NCI-H2081 treated with DMSO at 0.1 percent for 48 hours (cell line): Measurements from ENCODE around the gene GRID1.
"Not testable (repeated sequence)": the region's sequence is repeated elsewhere in the genome, so short reads cannot be mapped to it uniquely, and the experiment has no call there.

Experiments used
- DNase-seq: peaks from one replicate; lab custom pipeline; 2025; lab: John Stamatoyannopoulos, UW

Gene GRID1

GRCh38 chr10:86251426-86251825 lies 115.2 kb downstream of the GRID1 start:
- no peak for DNase-seq

DNA sequence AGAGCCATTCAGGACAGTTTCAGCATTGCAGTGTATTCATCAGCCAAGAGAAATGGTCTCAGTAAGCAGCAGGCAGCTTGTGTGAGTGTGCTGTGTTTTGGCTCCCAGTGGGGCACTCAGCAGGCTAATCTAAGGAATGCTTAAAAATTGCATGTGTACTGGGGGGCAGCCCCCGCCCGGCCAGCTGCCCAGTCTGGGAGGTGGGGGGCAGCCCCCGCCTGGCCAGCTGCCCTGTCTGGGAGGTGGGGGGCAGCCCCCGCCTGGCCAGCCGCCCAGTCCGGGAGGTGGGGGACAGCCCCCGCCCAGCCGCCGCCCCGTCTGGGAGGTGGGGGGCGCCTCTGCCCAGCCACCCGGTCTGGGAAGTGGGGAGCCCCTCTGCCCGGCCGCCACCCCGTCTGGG lies 116.2 kb downstream of the GRID1 start:
- DNase-seq = no peak

DNA sequence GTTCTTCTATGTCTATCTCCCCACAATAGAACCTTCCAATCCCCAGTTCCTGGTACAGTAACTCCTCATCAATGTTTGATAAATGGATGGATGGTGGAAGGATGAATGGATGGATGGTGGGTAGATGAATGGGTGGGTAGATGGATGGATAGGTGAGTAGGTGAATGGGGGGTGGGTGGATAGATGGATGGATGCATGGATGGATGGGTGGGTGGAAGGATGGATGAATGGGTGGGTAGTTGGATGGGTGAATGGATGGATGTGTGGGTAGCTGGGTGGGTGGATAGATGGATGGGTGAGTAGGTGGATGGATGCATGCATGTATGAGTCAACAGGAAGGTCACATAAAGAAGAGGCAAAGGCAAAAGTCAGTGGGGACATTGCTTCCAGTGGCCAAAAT lies 116.8 kb downstream of the GRID1 start:
- DNase-seq = no peak

- no peak for DNase-seq
Observed at GRCh38 chr10:86248062-86248461, 118.5 kb downstream of the GRID1 start.

GRCh38 chr10:86247588-86247987 lies 119.0 kb downstream of the GRID1 start:
- DNase-seq = no peak

DNA sequence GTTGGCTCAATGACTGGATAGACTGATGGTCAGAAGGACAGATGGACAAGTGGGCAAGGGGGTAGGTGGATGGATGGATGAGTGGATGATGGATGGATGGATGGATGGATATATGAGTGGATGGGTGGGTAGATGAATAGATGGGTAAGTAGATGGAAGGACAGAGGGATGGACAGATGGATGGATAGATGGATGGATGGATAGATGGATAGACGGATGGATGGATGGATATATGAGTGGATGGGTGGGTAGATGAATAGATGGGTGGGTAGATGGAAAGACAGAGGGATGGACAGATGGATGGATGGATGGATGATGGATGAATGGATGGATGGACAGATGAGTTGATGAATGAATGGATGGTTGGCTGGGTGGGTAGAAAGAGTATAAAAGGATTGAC lies 119.5 kb downstream of the GRID1 start:
- no peak for DNase-seq

DNA sequence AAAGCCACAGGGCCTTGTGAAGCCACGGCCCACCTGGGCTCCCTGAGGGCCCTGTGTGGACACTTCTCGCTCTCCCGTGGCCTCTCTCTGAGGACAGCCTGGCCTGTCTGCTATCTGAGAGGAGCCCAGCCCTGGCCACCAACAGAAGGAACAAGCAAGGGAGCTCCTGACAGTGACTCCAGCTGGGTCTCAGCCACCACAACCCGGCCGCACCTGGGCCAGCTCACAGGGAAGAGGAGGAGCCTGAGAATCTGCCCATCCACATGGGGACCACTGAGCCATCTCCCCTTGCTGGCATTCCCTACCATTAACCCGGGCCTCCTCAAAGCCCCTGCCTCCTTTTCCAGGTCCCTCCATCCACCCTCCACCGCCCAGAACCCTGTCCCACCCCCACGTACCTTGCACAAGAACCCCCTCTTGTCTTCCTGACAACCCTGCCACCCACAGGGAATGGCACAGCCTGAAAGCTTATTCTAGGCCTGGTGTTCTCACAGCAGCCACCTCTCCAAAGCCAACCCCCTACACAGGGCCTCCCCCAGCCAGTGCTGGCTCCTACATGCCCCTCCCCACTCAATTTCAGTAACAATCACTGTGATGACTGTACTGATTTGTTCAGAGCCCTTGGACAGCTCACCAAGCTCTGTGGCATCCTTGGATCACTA lies 120.2 kb downstream of the GRID1 start:
- no peak for DNase-seq

- no peak for DNase-seq
Observed at GRCh38 chr10:86245015-86245394, 121.6 kb downstream of the GRID1 start.

DNA sequence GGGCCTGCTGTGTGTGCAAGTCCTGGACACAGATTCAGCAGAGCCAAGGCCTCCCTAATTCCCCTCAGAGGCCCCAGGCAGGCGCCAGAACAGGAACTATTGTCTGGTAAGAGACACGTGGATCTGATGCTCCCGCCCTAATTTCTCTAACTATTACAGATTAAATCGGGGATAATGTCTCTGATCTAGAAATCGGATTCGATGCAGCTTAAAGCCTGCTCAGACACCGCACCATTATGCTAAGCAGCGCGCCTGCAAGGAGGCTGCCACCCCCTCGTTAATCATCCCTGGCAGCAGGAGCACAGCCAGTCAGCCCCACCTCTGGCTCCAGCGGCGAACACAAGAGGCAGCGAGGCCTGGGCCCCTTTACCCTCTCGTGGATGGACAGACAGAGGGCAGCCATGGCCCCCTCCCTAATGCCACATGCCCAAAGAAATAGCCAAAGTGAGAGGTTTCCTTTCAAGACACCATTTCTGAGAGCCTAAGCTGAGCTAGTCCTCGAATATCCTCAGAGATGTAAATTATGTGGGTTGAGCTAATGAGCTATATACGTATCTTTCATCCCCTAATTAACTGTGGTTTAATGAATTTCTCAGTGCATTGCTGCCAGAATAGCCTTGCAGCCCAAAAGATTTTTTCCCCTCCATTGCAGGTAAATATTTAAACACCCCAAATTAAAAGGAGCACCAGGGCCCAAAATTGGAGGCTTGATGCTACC lies 122.1 kb downstream of the GRID1 start:
- no peak for DNase-seq

- no peak for DNase-seq
Observed at GRCh38 chr10:86243651-86244155, 122.9 kb downstream of the GRID1 start.

DNA sequence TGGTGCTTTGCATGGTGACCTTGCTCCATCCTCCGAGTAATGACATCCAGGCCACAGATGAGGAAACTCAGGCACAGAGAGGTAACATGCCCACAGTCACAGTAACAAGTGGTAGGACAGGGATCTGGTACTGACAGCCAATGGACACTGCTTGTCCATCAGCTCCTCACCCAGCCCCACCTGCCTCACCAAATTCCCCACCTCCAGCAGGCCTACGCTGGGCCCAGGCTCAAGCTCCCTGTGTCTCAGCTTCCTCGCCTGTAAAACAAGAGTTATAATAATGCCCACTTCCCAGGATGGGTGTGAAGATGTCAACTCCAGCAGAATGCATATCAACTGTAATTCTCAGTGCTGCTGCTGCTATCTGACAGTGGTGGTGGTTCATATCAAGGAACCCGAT lies 123.8 kb downstream of the GRID1 start:
- no peak for DNase-seq

DNA sequence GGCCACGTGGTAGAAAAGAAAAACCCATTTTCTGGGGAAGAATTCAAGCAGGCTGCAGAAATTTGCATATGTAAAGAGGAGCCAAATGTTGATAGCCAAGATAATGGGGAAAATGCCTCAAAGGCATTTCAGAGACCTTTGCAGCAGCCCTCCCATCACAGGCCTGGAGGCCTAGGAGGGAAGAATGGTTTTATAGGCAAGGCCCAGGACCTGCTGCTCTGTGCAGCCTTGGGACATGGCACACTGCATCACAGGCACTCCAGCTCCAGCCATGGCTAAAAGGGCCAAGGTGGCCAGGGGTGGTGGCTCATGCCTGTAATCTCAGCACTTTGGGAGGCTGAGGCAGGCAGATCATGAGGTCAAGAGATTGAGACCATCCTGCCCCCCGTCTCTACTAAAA lies 128.5 kb downstream of the GRID1 start:
- DNase-seq = not testable (repeated sequence)

- no peak for DNase-seq
Observed at GRCh38 chr10:86234541-86235270, 131.9 kb downstream of the GRID1 start.

- DNase-seq = no peak
Observed at GRCh38 chr10:86234107-86234506, 132.5 kb downstream of the GRID1 start.

DNA sequence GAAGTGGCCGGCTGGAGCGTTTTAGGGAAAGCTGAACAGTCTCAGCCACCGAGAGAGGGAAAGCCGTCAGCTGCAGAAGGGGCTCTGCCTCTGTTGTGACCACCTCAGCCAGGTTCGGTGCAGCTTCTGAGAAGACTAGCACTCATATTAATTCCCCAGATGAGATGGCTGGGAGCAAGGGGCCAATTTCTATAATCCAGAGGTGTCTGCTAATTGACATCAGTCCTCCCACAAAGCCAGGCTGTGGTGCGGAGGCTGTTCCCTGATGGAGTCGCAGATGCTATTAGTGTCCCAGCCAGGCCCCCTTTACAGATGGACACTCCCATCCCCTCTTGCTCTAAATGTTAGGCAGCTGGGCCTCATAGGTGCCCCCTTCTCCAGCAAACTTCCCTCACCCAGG lies 133.5 kb downstream of the GRID1 start:
- no peak for DNase-seq

DNA sequence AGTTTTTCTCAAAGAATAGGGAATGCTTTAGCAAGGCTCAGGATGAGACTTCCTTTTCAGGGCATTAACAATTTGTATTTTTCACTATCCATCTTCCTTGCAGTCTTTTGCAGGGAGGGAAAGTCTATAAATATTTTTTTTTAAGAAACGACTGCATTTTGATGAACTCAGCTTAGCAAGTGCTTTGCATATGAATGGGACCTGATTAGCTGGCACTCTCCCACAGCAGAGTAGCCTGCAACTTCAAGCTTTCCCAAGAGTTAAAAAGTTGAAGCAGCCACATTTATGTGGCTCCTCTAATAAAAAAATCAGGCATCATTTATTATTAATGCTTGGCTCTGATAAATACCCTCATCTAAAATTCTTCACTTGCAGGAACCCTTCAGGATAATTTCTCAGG lies 134.0 kb downstream of the GRID1 start:
- DNase-seq = no peak

- DNase-seq = no peak
Observed at GRCh38 chr10:86231796-86232560, 134.6 kb downstream of the GRID1 start.

DNA sequence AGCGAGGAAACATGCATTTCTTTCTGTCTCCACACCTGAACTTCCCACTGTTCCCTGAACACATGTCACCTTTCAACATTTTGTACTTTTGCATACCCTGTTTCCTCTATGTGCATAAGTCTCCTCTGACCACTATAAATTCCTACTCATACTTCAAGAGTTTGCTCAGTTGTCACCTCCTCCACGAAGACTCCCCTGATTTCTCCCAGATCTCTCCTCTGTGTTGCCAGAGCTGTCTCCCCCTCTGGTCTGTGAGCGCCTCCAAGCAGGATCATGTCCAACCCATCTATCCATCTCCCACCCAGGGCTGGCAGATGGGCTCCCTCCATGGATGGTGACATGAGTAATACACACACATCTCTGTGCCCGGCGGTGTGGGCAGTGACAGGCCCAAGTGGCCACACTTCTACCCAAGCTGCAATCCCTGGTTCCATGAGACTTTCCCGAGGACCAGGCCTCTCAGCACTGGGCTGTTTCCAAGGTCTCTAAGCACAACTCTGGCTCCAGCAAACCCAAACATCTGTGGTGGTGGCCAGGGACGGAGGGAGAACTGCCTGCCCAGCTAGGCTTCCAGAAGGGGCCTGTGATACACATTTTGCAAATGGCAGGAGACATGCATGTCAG lies 135.9 kb downstream of the GRID1 start:
- DNase-seq = no peak

GRCh38 chr10:86229811-86230556 lies 136.6 kb downstream of the GRID1 start:
- DNase-seq = no peak

- DNase-seq = no peak
Observed at GRCh38 chr10:86229376-86229775, 137.2 kb downstream of the GRID1 start.
